ENCODE measurements around the gene NAB1.

- TF ChIP-seq CTCF (IDR thresholded peaks at IDR 0.05), result no peak
- TF ChIP-seq EP300 (IDR thresholded peaks at IDR 0.05), result no peak
- TF ChIP-seq POLR2A (IDR thresholded peaks at IDR 0.05), result no peak
Measured at GRCh38 chr2:190640117-190640516, 8.8 kb upstream of the NAB1 start.

Data from tibial nerve (tissue), 4 donors.